HG02884 (cell line): ENCODE data around the gene BLM.

Experiments used
- ATAC-seq: cut with Tn5 transposase; IDR thresholded peaks from one replicate; pipeline ENCODE4 v1.9.1; 2021; ENCODE audit warnings: mild to moderate bottlenecking, moderate library complexity; ENCODE audit not compliant: unreplicated experiment

The BLM gene

GRCh38 chr15:90691369-90691768, 25.8 kb upstream of the BLM start:
- no peak for ATAC-seq

DNA sequence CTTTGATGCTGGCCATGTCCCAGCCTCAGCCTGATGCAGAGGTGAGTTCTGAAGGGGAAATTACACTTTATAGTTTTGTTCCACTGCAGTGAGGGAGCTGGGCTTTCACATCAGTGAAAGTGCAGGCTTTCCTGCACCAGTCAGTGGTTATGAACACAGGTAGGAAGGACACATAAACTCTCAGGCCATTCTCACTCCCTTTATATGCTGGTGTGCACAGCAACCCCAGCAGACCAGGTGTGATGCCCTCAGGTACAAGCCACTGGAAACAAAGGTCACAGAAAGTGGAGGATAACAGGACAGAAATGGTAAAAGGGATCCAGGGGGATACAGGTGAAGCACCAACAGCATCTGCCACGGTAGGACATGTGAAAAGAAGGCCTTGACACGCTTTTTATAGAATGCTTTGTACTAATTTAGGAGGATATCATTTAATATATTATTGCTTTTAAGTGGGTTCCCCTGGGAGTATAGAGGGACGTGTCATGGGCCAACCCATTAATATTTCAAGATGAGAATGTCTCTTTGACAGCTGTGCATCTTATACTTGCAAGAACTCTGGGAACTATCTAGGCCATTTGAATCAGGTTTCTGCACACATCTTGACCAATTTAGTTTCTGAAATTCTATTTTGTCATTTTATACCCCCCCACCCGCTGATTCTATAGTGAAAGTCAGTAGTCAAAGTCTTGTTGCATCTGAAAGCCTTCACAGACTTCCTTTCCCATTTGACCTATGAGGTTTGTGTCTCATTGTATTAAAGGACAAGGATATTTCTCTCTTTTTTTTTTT, 25.0 kb upstream of the BLM start:
- no peak for ATAC-seq

DNA sequence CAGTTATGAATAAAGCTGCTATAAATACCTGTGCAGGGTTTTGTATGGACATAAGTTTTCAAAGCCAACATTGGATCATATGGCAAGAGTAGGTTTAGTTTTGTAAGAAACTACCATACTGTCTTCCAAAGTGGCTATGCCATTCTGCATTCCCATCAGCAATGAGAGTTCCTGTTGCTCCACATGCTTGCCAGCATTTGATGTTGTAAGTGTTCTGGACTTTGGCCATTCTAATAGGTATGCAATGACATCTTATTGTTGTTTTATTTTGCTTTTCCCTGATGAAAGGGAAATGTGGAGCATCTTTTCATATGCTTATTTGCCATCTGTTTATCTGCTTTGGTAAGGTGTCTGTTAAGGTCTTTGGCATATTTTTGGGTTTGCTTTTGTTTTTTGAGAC, 22.2 kb upstream of the BLM start:
- no peak for ATAC-seq

DNA sequence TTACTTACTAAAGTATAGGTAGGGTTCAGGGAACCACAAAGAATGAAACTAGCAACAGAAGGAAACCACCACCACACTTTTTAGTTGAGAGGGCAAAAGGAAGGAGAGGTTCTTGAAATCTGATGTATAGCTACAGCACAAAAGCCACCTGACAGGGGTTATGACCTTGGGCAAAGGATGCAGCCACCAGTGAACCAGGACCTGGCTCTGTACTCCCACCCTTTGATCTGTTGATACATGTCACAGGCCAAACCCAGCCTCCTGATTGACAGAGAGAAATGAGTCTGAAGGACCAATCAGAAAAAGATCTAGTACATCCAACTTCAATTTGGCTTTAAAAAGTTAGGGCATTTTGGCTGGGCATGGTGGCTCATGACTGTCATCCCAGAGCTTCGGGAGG, 20.0 kb upstream of the BLM start:
- no peak for ATAC-seq

GRCh38 chr15:90698629-90699028, 18.5 kb upstream of the BLM start:
- ATAC-seq = no peak

DNA sequence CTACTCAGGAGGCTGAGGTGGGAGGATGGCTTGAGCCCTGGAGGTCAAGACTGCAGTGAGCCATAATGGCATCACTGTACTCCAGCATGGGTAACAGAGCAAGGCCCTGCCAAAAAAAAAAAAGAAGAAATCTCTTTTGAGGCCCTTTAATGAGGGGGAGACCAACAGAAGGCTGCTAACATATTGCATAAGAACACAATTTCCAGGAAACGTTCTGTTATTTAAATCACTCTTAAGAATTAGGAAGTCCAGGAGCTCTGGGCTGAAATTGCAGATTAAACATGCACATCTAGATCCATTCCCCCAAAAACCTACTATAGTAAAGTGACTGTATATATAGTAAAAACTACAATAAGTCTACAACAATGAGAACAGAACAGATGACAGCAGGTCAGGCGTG, 16.1 kb upstream of the BLM start:
- no peak for ATAC-seq

- no peak for ATAC-seq
These were observed 15.1 kb upstream of the BLM start for GRCh38 chr15:90701880-90702630.

GRCh38 chr15:90703455-90703854, 13.7 kb upstream of the BLM start:
- no peak for ATAC-seq

DNA sequence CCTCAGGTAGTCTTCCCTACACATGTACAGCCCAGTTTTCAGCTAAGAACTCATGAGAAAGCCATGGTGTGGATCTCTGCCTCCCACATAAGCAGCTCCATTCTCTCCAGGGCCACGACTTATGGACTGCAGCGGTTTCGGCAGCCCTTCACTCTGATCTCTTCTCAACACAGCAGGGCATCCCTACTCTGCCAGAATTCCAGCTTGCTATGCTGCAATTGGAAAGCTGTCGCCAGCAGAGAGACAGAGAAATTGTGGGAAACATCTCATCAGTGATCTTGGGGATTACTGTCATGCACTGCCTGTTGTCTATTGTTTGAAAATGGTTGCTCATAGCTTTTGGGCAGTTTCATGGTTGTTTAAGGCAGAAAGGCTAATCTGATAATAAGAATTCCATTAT, 11.9 kb upstream of the BLM start:
- no peak for ATAC-seq

DNA sequence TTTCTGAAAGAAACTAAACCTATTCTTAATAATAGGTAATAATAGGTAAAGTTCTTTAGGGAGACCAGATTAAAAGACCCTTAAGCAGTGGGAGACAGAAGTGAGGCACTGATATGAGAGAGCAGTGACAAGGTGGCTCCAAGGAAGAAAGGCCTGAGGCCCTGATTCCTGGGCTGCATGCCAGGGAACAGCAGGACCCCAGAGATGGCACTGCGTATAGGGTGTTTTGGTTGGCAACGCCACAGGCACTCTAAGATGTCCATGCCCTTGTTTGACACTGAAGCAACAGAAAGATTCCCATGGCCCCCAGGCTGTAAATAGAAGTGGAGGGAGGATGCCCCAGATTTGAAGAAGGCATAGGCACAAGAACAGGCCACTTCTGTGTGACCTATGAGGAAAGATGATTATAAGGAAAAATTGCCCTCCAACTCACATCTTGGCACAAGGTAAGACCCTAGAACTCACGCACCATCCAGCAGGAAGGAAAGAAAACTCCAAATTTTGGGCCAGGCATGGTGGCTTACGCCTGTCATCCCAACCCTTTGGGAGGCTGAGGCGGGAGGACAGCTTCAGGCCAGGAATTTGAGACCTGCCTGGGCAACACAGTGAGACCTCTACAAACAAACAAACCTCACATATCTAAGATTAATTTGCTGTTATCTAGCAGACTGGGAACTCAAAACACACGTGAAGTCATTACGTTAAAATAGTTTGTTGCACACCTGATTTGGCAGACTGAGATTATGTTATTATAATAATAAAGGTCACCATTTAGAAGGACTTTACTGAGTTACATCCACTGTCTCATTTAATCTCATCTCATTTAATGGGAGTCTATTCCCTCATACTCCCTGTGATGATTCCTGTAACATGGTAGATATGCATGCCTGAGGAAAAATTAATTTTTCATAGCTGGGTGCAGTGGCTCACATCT, 10.5 kb upstream of the BLM start:
- ATAC-seq = no peak

GRCh38 chr15:90707489-90707888, 9.7 kb upstream of the BLM start:
- no peak for ATAC-seq

GRCh38 chr15:90708516-90708915, 8.6 kb upstream of the BLM start:
- no peak for ATAC-seq

DNA sequence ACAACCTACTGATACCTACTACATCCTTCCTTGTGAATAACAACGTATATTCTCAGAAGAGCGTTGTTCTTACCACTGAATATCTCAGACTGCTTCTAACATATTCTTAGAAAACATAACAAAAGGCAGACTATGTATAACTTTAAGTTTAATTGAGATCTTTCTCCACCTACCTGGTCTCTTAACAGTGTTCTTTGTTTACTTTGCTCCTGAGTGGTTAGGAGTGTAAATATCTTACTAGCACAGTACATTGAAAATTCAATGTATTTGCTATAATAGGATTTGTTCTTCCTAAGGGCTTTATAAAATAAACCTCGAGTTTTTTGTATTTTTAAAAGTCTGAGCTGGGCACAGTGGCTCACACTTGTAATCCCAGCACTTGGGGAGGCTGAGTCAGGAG, 7.9 kb upstream of the BLM start:
- ATAC-seq = no peak

DNA sequence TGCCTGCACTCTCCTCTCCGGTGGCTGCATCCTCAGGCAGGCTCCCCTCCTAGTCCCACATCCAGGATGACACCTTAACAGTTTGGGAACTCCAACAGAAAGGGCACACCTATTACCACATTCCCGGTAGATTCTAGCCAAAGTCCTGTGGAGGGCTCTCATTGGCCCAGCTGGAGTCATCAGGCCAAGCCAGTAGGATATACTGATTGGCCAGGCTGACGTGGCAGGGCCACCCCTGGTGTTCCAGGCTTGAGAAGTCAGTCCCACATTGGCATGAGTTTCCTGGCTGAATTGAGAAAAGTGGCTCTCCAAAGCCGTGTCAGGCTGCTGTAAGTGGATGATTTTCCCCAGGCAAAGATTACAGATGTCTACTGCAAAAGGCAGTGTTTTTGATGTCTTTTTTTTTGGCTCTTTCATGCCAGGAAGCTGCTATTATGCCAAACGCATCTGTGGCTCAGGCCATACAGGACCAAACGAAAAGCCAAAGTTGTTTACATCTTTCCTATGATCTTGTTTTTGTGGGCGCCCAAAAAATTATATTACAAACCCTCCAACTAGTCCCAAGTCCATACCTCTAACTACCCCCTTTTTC, 6.6 kb upstream of the BLM start:
- no peak for ATAC-seq

DNA sequence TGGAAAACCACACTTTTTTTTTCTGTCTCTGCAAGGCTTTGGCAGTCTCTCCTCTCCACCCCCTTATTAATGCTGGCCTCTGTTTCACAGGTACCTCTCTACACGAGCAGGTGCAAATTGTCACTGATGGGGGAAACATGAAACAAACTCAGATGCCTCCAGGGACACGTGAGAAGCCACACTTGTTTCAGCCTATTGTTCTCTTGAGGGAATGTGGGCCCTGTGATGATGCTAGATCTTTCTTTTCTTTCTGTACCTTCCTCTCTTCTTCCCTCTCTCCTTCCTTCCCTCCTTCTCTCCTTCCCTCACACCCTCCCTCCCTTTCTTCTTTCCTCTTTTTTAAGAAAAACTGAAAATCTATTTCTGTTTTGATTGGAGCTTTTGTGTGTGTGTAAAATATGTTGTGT, 5.7 kb upstream of the BLM start:
- no peak for ATAC-seq

DNA sequence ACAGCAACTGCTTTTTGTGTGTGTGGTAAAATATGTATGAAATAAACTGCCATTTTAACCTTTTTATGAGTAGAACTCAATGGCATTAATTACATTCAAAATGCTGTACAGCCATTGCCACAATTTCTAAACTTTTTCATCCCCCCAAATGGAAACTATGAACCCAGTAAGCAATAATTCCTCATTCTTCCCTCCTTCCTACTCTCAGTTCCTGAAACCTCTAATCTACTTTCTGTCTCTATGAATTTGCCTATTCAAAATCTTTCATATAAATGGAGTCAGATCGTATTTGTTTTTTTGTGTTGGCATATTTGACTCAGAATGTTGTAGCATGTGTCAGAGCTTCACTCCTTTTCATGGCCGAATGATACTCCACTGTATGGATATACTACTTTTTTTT, 5.3 kb upstream of the BLM start:
- no peak for ATAC-seq

DNA sequence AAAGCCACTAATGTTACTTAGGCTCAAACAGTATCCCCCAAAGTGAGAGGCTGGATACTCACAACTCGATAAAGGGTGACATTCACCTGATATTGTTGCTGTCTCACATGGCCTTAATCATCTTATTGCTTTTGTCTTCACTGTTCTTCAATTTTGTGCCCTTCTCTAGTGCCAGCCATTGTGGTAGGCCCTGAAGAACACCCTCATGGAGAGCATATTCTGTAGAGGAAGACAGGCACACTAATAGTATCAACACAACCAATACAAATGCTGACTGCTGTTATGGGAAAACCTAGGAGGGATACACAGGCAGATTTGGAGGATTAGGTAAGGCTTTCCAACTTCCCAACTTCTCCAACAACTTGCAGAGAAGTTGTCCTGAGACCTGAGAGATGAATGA, 4.1 kb upstream of the BLM start:
- no peak for ATAC-seq

DNA sequence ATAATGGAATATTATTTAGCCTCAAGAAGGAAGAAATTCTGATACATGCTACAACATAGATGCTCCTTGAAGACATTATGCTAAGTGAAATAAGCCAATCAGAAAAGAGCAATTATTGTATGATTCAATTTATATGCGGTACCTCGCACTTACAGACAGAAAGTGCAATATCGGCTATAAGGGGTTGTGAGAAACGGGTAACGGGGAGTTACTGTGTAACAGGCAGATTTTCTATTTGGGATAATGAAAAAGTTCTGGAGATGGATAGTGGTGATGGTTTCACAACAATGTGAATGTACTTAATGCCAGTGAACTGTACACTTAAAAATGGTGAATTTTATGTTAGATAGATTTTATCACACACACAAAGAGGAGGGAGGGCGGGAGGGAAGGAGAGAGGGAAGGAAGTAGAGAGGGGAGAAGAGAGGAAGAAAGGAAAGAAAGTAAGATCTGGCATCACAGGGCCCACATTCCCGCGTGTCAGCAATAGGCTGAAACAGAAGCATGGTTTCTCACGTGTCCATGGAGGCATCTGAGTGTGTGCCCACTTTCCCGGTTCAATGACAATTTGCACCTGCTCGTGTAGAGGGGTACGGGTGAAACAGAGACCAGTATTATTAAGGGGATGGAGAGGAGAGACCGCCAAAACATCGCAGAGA, 700 bp upstream of the BLM start:
- no peak for ATAC-seq

- ATAC-seq = no peak
These were observed 1.1 kb downstream of the BLM start for GRCh38 chr15:90718232-90718631.

DNA sequence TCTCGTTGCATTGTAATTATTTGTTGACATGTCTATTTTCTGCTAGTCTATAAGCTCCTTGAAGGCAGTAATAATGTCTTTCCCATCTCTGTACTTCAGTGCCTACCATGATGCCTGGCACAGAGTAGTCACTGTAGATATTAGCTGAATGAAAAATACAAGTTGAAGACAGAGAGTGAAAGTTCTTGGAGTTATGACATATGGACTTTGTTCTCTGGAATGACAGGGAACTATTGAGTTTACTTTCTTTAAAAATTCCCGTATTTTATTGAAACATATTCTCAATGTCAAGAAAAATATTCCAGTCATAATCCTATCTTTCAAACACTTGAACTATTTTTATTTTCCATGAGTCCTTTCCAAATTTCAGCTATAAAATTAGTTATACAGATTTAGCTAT, 3.0 kb downstream of the BLM start:
- ATAC-seq = no peak

- ATAC-seq = no peak
These were observed 12.1 kb downstream of the BLM start for GRCh38 chr15:90729261-90729660.
